SK-MEL-5 (cell line): ENCODE measurements around the gene TSPYL1. TPM values are rescaled to one million over a fixed set of nuclear protein-coding genes. Genes with fewer than 3 reads are reported as not detected.

Experiments
- DNase-seq: peaks from one replicate; pipeline ENCODE4 v3.0.0-alpha.2; 2016; ENCODE audit warnings: low read depth, low spot score
- in situ Hi-C: cut with HindIII; loops from 2 replicates; pipeline ENCODE4 v1.10.0; 2016; ENCODE audit warnings: low sequenced_read_pairs, high pct_unique_total_duplicates, low pct_unique_long_range_greater_than_20kb
- total RNA-seq: library from RNA; depleted of rRNA; stranded (reverse); fragments of >200 nt; shearing (Covaris generic); gene quantifications from 2 replicates; pipeline ENCODE4 v1.2.3, GENCODE V29; 2014

Gene TSPYL1
- total RNA-seq, 1 experiment from 2014 or later = 40.2 TPM

DNA sequence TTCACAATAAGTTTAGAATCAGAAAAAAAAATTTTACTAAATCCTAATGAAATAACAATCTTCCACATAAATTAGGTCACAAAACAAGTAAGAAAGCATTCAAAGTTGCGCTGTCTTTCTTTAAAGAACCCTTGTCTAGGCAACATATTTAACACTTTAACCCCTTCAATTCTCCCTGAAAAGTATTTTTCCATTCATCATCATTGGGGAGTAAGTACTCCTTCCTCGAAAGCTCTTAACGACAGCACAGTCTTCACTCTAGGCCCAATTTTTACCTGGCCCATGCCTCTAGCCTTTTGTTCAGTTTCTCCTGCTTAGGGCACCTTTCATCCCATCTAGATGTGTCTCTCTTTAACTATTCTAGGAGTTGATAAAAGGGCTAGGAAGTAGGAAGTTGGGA lies 2.6 kb downstream of the TSPYL1 start:
- no peak for DNase-seq
- in situ Hi-C loops = no loop called here

DNA sequence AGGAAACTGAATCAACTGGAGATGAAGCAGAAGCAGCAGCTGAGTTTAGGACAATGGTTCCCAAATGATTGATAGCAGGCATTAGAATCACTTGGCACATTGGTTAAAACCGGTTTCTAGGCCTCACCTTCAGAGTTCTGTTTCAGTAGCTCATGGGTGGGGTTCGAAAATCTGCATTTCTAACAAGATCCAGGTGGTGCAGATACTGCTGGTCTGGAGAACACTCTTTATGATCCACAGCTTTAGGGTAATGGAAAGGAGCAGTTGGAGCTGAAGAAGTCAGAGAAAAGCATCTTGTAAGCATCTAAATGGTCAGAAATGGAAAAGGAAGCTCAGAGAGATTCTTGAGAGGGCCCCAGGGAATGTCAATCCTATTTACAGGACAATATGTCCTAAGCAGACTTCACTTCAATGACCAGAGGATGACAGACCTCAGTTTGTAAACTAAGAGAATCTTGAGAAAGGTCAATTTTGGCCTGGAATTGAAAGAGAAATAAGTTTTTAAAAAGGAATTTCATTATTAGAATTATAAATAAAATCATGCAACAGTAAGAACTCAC lies 8.5 kb downstream of the TSPYL1 start:
- in situ Hi-C loops = no loop called here

DNA sequence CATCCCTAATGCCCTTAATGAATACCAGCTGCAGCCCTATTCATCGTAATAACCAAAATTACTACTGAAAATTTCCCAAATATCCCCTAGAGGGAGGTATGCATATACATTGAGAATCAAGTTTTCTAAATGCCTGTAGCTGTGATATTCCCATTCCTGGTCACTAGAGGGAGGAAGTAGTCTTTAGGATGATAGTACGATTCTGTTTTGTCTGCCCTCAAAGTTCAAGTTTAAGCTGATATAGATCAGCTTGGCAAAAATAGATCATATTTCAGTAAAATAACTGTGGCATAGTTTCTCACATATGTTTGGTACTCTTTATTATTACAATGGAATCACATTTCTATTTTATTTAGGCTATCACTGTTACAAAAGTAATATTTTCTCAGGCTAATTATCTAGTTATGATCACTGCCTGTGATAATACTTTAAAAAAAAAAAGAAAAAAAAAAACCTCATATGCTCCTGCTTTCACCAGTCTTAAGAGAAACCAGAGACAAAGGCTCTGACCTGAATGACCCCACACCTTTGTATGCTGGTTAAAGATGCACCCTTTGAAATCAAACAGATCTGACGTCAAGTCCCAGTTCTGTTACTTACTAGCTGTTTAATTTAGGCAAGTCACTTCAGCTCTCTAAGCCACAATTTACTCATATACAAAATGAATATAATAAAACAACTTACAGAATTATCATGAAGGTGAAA lies 11.0 kb downstream of the TSPYL1 start:
- DNase-seq = peak; percentile 85
- in situ Hi-C loops = no loop called here

More for the DNA sequence above, 8.5 kb downstream of the TSPYL1 start:
- no peak for DNase-seq

DNA sequence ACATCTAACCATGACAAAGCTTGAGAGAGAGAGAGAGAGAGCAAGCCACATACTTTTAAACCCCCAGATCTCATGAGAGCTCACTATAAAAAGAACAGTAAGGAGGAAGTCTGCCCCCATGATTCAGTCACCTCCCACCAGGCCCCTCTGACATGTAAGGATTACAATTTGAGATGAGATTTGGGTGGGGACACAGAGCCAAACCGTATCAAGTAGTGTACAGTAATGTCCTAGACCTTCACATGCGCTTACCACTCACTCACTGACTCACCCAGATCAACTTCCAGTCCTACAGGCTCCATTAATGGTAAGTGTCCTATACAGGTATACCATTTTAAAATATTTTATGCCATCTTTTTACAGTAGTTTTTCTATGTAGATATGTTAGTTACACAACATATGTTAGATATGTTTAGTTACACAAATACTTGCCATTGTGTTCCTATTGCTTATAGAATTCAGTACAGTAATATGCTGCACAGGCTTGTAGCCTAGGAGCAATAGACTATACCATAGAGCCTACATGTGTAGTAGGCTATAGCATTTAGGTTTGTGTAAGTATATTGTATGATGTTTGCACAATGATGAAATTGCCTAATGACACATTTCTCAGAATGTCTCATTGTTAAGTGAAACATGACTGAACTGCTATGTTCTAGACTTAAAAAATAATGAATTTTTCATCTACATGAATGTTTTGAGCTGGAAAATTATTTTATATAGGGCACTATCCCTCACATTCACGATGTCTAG lies 11.7 kb downstream of the TSPYL1 start:
- in situ Hi-C loops = no loop called here
- no peak for DNase-seq

DNA sequence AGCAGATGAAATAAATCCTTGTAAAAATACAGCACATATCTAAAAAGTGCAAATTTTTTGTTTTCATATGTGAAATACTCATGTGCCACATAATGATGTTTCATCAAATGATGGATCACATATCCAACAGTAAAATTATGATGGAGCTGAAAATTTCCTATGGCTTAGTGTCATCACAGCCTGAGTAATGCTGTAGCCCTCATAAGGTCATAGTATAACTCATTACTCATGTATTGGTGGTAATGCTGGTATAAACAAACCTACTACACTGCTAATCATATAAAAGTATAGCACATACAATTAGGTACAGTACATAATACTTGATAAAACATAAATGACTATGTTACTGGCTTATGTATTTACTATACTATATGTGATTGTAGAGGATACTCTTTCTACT lies 12.9 kb downstream of the TSPYL1 start:
- DNase-seq = no peak
- in situ Hi-C loops = no loop called here

DNA sequence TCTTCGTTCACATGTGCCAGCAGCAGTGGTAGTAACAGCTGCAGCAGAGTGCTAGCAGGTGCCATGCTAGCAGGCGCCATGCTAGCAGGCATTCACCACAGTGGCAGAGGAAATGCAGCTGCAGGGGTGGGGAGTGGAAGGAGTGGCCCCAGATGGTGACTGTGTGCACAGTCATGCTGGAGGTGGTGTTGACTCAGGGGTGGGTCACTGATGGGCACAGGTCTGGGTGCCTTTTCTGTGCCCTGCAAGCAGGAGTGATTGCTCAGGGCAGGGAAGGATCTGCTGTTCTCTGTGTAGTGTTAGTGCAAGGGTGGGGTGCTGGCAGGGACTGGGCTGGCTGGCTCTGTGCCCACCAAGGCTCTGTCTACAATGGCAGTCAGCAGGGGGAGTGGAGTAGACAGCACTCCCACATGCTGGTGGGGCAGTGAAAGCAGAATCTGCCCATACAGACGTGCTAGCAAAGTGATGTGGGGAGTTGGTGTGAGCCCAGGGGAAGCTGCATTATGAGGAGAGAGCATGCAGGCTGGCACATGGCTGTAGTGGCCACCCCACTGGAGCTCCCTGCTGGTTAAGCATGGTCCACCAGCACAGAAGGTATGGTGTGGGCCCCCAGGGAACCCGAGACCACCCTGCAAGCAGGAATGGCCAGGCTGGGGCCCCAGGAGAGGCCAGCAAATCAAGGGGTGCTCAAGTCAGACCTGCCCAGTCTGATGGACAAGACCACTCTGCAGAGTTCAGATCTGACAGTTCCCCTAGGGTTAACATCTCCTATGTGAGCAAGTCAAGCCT lies 14.5 kb downstream of the TSPYL1 start:
- in situ Hi-C loops = no loop called here
- DNase-seq = no peak

DNA sequence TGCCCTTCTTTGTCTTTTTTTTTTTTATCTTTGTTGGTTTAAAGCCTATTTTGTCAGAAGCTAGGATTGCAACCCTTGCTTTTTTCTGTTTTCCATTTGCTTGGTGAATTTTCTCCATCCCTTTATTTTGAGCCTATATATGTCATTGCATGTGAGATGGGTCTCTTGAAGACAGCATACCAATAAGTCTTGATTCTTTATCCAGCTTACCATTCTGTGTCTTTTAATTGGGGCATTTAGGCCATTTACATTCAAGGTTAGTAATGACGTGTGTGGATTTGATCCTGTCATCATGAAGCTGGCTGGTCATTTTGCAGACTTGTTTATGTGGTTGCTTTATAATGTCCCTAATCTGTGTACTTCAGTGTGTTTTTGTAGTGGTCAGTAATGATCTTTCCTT lies 16.4 kb downstream of the TSPYL1 start:
- in situ Hi-C loops = no loop called here
- no peak for DNase-seq

DNA sequence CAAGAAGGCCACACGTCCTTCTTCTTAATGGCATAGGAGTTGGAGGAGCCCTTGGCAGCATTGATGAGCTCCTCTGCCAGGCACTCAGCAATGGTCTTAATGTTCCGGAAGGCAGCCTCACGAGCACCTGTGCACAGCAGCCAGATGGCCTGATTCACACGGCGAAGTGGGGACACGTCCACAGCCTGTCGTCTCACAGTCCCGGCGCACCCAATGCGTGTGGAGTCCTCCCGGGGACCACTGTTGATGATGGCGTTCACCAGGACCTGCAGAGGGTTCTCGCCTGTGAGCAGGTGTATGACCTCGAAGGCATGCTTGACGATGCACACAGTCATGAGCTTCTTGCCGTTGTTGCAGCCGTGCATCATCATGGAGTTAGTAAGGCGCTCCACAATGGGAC lies 21.2 kb downstream of the TSPYL1 start:
- in situ Hi-C loops = no loop called here
- no peak for DNase-seq

DNA sequence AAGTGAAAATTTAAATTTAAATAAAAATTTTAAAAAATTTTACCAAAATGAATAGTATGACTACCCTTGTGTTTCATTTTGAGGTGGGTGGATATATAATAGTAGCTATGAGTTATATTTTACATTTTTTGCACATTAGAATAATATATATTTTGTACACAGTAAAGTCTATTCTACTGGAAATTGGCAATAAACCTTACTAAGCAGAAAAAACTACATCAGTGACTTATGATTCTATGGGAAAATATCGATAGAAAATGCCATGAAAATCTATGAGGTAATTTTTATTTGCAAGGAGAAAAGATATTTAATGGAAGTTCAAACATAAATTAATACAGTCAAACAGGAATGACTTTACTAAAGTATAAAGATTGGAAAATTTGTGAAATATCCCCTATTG lies 23.0 kb downstream of the TSPYL1 start:
- DNase-seq = no peak
- in situ Hi-C loops = no loop called here

DNA sequence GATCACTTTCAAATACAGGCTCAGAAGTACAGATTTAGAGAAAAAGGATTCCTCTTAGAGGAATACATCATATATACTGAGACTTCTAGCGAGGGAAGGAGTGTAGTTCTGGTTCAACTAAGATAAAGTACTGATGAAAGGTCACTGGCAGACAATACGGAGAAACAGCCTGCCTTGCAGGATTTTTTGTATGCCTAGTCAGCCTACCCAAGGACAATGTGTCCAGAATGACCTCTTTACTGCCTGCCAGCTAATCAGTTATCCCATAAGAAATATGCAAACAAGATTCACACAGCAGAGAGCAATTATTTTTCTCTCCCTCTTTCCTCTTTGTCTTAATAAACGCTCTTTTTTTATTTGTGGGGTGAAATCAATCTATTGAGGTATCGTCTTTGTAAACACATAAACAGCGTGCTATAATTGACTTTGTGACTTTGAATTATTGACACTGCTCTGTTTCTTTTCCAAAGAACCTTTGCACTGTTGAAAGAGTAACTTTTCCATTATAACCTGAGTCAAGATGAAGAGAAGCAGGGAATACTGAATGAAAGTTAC lies 24.4 kb downstream of the TSPYL1 start:
- in situ Hi-C loops = no loop called here
- DNase-seq = no peak

DNA sequence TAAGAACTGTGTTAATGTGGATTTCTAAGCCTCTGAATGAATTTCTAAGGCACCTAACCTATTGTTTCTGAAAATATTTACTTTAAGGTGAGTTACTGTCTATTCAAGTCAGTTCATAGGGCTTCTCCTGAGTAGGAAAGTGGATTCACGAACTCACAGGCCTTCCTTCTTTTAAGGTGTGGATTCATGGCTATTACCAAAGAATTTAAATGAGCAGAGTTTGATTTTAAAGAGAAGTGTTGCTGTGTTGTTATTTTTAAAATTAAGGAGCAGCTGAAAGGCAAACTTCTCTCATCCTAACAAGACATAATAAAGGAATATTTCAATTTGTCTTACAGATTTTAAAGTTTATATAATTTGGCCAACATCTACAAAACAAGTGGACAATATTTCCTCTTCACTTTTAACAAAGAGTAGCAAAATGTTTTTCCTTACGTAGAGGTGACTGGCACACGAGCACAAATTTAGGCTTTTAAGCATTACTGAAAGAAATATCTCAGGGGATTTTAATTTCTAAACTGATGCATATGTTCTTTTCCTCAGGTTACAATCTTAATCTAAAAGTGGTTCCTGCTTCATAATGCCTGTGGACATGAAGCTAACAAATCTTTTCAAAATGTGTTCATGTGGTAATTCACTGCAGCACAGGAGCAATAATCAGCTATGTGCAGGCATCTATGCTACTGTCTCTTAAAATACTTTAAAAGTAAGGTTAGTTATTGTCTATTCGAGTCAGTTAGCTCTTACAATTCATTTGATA lies 25.3 kb downstream of the TSPYL1 start:
- no peak for DNase-seq
- in situ Hi-C loops = no loop called here

DNA sequence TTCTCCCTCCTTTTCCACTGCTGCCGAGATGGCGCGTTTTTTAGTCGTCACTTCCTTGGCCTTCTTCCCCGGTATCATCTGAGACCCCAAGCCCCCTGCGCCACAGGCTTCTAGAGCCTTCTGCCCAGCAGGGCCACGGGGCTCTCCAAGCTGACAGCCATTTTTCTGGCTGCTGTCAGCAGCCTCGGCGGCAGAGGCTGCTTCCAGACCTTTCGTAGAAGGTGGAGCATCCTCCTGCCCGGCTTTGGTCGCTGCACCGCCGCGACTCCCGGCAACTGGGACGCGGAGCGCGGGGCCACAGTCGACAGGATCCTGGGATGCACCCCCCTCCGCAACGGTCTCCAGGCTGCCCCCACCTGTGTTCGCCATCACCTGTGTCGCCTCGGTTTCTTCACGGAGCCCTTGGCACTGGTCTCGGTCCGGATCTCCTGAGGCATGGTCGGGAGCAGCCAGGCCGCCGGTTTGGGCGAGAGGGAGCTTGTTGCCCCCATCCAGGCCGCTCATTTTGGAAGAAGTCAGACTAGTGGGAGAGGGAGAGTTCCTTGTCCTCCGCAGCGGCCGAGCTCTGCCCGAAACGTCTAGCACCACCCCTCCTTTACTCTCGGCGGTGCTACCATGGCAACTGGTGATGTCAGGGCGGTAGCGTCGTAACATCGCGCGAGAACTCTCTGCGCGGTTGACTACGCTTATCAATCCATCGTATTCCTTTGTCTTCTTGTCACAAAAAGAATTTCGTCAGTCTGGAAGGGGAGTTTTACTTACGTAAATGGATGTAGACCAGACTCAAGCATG lies 26.0 kb downstream of the TSPYL1 start, which contains the start of gene TSPYL4:
Gene TSPYL4 (minus strand): TSS at position 571 of the 792 bp plus-strand sequence. CDS start 67 bp downstream, at position 504.
- DNase-seq = peak; percentile 92
- in situ Hi-C loops = no loop called here

DNA sequence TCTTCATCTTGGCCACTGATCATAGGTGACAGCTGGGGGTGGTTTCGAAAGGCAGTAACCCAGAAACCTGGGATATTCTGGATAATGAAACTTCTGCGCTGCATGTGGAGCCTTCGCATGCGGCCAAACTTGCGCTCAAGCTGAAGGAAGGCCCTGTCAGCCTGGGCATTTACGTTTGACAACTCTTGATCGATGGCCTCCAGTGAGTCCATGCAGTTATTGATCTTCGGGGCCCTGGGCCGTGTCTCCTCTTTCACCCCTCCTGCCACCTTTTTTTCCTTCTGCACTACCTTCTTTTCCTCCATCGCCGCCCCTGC lies 26.6 kb downstream of the TSPYL1 start:
- DNase-seq = no peak
- in situ Hi-C loops = no loop called here

DNA sequence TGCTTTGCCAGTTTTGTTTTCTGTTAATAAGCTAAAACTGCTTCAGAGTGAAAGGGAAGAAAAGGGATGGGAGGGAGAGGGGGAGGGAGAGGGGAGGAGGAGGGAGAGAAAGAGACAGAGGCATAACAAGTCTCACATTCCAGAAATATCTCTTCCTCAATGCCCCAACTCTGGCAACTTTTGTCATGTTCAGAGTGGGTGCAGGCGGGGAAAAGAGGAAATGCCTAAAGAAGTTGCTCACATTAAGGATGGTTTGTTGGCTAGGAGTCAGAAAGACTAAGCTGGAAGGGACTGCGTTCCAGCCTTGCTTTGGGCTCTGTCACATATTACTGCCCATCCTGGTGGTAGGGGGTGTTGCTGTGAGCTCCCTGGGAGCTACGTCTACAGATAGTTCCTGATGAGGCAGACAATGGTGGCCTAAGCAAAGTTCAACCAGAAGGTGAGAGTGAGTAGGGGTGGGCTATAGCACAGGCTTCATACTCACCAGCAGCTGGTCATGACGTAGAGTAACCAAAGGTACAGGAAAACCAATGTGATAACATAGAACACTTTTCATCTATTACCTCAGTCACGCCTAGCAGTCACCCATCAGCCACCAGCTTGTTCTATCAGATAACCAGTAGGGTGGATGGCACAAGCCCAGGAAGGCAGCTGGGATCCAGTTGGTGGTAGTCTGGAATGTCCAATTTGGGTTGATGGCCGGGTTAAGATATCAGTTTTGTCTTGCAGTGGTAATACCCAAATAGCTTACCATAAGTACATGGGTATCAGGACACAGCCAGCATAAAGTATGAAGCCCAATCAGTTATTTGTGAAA lies 28.0 kb downstream of the TSPYL1 start:
- DNase-seq = no peak
- in situ Hi-C loops = no loop called here

DNA sequence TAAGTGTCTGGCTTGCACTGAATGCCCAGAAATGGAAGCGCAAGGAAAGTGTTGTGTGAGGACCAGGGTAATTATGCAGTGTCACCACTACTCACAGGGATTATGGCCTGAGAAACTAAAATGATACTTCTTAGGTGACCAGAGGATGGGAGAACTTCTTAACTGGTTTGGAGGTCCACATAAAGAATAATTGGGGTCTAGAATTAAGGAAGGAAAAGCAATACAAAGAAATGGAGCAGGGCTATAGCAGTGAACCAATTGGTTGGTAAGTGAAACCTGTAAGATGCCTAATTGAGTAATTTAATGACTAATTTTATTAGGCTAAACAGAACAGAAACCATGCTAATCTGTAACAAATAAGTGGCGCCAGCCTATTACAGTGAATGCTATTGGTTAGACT lies 31.2 kb downstream of the TSPYL1 start:
- DNase-seq = no peak
- in situ Hi-C loops = no loop called here

DNA sequence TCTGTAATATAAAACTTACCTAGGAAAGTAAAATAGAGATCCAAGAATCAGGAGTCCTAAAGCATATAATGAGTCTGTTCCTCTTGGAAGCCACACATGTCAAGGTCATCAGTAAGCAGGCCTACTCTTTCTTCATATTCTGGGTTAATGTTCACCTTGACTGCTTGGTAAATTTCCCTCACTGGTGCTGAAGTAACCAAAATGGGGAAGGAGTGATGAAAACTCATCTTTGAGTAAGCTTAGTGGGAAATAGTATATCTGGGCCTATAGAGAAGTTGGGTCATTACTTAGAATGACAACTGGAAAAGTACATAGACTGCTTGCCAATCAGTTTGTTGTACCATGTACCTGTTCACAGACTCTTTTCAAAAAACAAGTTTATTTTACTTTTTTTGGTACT lies 32.4 kb downstream of the TSPYL1 start:
- no peak for DNase-seq
- in situ Hi-C loops = no loop called here
